Superior temporal gyrus (tissue), 1 donor: Measurements from ENCODE around the gene HOXA7.

Source experiments
- DNase-seq: peaks from one replicate; pipeline ENCODE4 v3.0.0-alpha.2; 2016; ENCODE audit errors: extremely low spot score

HOXA7 gene

GRCh38 chr7:27118580-27118979 lies 37.9 kb downstream of the HOXA7 start:
- no peak for DNase-seq

- DNase-seq = no peak
These were observed 38.5 kb downstream of the HOXA7 start for GRCh38 chr7:27117887-27118491.

- DNase-seq = no peak
These were observed 39.3 kb downstream of the HOXA7 start for GRCh38 chr7:27116962-27117886.

DNA sequence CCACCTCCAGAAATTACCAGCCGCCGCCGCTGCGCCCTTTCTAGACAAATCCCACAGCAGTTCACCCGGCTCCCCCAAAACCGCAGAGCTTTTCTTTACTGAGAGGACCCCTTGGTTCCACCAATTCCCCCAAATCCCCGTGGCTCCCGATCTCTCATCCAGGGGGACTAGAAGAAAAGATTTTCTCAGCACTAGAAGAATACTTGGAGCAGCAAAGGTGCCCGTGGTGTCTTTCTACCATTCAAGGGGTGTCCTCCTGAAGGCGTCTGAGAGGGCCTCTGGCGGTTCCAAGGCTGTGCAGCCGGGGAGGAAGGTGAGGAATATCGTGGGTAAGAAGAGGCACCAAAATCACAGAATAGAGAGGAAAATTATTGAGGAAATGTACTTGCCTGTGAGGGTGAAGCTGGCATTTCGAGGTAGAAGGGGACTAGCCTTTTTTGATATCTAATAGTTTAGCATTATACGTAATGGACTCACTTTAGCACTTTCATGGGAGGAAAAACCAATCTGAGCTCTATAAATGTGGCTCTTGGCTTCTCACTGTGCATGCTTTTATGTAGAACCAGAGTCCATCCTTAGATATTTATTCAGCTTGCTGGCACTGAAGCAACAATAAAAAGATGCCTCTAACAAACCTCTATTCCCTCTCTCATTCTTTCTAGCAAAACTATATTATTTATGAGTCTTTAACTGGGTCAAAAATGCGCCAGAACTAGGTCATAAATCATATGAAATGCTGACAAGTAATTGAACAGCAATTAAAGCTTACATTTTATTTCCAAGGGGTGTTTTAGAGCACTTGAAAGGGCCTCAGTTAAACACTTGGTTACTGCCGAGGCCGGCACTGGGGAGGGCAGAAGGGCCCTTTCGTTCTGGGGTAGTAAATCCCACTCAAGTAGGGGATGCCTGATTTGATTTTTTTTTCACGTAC lies 40.2 kb downstream of the HOXA7 start:
- DNase-seq = no peak

GRCh38 chr7:27115221-27116026 lies 41.1 kb downstream of the HOXA7 start:
- no peak for DNase-seq

DNA sequence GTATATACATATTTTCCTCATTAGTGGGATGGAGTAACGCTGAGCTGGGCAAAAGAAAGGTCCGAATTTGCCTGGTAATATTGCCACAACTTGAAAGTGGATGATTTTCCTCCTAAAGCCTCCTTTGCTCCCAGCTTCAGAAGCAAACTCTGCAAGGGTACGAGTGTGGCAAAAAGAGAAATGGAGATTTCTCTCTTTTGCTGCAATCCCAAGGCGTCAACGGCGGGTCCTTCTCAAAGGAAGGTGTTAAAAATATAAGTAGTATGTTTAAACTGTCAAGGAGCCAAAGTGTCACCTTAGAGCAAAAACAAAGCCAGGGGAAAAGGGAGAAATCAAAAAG lies 41.6 kb downstream of the HOXA7 start:
- no peak for DNase-seq

DNA sequence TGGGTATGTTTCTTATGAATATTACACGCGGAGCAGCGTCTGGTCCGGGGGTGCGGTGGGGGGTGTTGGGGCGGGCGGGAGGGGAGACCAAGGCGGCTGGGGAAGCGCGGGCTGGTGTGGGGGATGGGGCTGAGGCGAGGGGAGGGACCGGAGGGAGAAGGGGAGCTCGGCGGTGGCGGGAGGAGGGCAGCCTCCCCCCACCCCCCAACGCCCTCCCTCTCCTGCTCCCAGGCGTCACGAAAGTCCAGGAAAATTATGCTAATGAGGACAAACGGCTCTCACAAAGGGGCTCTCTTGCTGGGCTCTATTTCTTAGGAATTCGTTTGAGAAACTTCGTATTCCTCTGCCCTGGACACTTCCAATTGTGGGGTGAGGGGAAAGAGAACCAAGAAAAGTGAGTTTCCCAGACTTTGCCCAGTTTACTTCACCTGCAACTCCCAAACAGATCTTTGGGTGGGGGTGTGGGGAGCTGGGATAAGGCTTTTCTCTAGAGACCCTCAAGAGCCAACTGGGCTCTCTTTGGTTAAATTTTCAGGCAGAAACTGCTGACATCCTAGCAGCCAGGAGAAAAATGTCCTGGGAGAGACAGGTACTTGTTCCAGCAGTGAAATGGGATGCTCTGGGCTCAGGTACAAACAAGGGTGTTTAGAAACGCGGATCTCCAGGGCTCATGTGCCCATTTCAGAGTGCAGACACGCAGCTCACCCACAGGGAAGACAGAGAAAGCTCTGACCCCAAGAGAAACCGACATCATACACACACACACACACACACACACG lies 42.3 kb downstream of the HOXA7 start:
- no peak for DNase-seq

DNA sequence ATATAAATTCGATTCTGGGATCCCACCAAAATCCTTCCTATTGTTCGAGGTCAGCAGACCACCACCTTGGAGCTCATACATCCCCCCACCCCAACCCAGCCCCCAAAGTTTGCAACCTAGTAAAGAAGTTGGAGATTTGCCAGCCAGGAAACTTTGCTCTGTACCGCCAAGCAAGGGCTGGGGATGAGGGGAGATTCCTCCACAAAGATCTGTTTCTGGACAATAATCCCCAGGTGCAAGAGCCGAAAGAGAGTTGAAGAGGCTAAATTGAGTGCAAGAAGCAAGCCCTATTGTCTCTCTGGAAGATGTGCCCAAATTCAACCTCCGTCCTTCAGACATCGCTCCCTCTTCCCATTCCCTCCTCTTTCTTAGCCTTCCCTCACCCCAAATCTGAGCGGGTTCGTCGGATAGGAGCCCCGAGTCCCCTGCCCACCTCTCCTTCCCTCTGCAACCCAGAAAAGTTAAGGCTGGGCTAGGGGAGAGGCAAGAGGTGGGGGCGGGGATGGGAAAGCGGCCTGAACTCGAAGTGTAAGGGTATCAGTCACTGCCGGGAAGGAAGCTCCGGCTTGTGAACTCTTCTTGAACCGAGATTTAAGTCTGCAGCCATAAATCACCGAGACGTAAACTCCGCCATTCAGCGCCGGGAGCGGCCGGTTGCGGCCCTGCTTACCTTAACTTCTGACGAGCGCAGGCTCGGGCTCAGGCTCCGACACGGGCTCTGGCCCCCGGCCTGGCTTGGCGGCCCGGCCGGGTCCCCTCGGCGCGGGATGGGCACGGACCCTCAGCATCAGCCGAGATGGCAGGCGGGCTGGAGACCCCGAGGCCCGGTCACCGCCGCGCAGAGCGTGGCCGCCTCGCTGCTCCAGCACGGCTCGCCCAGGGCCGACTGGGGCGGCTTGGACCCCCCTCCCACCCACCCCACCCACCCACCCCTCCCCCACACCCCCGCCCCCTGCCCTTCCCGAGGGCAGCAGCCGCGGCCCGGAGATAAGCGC lies 43.2 kb downstream of the HOXA7 start:
- DNase-seq = no peak

DNA sequence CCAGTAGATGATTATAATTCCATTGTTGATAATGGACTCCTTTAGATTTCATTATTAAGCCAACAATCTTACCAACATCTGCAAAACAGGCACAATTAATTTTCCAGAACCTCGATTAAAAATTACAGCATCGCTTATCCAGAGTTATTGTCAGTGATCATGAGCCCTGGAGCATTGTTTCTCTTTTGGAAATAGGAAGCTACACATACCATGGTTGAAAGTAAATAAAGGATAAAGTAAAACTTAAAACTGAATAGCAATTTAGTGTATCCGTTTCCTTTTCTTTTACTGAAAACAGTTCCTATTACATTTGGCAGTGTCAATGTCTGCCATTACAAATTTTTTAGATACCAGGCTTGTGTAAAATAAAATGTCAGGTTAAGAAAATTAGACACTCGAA lies 44.1 kb downstream of the HOXA7 start:
- DNase-seq = no peak

- no peak for DNase-seq
These were observed 44.7 kb downstream of the HOXA7 start for GRCh38 chr7:27111751-27112277.

DNA sequence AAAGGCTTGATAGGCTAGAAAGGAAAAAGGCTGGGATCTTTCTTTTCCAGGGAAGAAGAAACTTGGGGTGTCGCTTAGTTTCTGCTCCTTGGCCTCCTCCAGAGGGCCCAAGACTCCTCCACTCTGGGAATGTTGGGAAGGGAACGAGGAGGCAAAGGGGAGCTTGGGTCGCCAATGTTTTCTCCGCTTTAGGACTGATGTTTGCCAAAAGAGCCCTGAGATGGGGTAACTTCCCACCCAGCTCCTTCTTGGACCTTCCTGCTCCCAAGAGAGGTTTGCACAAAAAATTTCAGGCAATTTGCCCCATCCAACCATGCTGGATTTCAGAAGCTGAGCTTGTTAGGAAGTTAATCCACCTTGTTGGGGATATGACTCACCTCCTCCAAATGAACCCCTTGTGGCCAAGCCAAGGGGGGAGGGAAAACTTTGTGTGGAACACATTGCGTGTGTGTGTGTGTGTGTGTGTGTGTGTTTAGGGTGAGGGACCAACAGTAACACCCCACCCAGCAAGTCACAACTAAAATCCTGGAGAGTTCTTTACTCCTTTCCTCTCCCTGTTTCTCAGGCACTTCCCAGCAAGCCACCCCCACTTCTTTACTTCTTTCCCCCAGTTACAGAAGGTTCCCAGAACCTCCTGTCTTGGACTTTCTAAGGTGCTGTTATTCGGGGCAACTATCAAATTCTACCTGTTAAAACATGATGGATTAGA lies 45.3 kb downstream of the HOXA7 start:
- DNase-seq = no peak

- no peak for DNase-seq
These were observed 46.1 kb downstream of the HOXA7 start for GRCh38 chr7:27110186-27111031.

- no peak for DNase-seq
These were observed 46.8 kb downstream of the HOXA7 start for GRCh38 chr7:27109466-27110185.

- DNase-seq = no peak
These were observed 47.9 kb downstream of the HOXA7 start for GRCh38 chr7:27108390-27109127.

DNA sequence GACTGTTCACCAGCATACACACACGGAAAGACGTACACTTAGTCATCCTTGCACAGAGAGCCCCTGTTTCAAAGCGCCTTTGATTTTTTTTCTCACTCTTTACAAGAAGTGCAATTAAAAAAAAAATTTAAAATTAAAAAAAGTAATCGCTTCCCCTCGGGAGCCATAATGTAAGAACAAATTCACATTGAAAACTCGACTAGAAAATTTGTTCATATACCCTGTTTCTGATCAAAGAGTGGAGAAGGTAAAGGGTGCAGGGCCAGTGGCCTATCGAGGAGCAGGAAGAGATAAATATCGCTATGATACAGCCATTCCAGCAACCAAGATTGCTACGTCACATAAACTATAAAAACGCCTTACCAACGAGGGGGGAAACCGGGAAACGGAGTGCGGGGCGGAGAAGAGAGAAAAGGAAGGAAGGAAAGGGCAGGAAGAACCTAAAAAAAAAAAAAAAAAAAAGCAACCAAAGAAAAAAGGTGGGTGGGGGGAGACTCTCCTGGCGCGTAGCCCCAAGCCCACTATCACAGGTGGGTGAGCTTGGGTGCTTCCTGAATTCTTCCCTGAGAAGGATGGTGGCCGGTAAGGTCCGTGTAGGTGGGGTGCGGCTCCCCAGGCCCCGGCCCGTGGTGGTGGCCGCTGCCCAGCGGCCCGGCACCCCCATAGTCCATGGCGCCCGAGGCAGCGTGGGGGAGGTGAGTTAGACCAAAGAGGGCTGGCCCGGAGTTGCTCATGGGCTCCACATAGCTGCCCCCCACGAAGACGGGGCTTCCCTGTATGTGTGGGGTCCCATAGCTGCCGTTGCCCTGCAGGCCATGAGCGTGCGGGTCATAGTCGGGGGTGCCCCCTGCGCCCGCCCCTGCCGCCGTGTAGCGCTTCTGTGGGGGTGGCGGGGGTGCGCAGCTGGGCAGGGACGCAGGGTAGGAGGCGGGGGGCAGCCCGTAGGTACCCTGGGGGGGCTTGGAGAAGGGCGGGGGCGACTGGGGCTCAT lies 48.8 kb downstream of the HOXA7 start:
- DNase-seq = no peak
